ENCODE measurements around the gene PMPCB. TPM values are rescaled to one million over a fixed set of nuclear protein-coding genes. Genes with fewer than 3 reads are reported as not detected.

Gene PMPCB
- total and polyA plus RNA-seq, 10 of the 15 experiments (the other 5 are each of a cell fraction or from before 2014, with no cell fraction given) = 70.3 to 163 (median 102) TPM

GRCh38 chr7:103296901-103297836, at the start of gene PMPCB (continued):
- TF ChIP-seq SIX5 (IDR thresholded peaks at IDR 0.05; ENCODE audit: low read depth, low read length, severe bottlenecking) (peak; percentile 48), FOS (IDR thresholded peaks at IDR 0.05; ENCODE audit: borderline replicate concordance, extremely low read depth, insufficient read length) (no peak), E2F4 (IDR thresholded peaks at IDR 0.05; ENCODE audit: low read depth, low read length) (no peak), ZSCAN29 (IDR thresholded peaks at IDR 0.05) (no peak), TAF1 (IDR thresholded peaks at IDR 0.05; ENCODE audit: borderline replicate concordance, low read depth, low read length) (peak; percentile 94), NR2C2 (IDR thresholded peaks at IDR 0.05; ENCODE audit: borderline replicate concordance, control insufficient read depth, insufficient read length, low read depth) (peak; percentile 91), BACH1 (IDR thresholded peaks at IDR 0.05; ENCODE audit: borderline replicate concordance) (no peak), STAT1 (conservative IDR thresholded peaks at IDR 0.05) (no peak), RAD21 (IDR thresholded peaks at IDR 0.05; ENCODE audit: insufficient read depth, low read depth, low read length) (peak; percentile 79), EGR1 (IDR thresholded peaks at IDR 0.05; ENCODE audit: borderline replicate concordance in 1 of 2, low read depth in 2 of 2, low read length in 2 of 2) (no peak), EED (IDR thresholded peaks at IDR 0.05; ENCODE audit: low read depth) (no peak), PBX3 (IDR thresholded peaks at IDR 0.05; ENCODE audit: insufficient replicate concordance, low read depth, low read length) (no peak), HDAC6 (IDR thresholded peaks at IDR 0.05; ENCODE audit: unreplicated experiment) (no peak), GATAD2B (conservative IDR thresholded peaks at IDR 0.05; ENCODE audit: low read depth) (0 out of 2 replicates have a peak, but pooled peaks have one; percentile 43), MXI1 (IDR thresholded peaks at IDR 0.05; ENCODE audit: low read depth, low read length) (0 out of 2 replicates have a peak, but pooled peaks have one; percentile 52), CREB1 (IDR thresholded peaks at IDR 0.05; ENCODE audit: low read depth) (peak; percentile 35), EP300 (IDR thresholded peaks at IDR 0.05; ENCODE audit: borderline replicate concordance in 1 of 2, control insufficient read depth in 1 of 2, low read depth in 2 of 2, low read length in 2 of 2) (no peak), RELA (IDR thresholded peaks at IDR 0.05; ENCODE audit: borderline replicate concordance, partially characterized antibody) (peak; percentile 76), STAT3 (IDR thresholded peaks at IDR 0.05; ENCODE audit: low read depth, low read length) (no peak), ZBED1 (IDR thresholded peaks at IDR 0.05; ENCODE audit: borderline replicate concordance) (no peak), MTA2 (IDR thresholded peaks at IDR 0.05; ENCODE audit: low read depth) (peak; percentile 90), PML (IDR thresholded peaks at IDR 0.05; ENCODE audit: low read length) (no peak), EZH2 (IDR thresholded peaks at IDR 0.05; ENCODE audit: borderline replicate concordance, control insufficient read depth, low read depth, low read length) (no peak), PAX5 (IDR thresholded peaks at IDR 0.05; ENCODE audit: borderline replicate concordance, low read depth, low read length) (no peak), GABPA (IDR thresholded peaks at IDR 0.05; ENCODE audit: low read depth) (peak; percentile 95), CEBPB (IDR thresholded peaks at IDR 0.05; ENCODE audit: borderline replicate concordance in 1 of 2, low read depth in 2 of 2, low read length in 2 of 2) (no peak), NFYB (IDR thresholded peaks at IDR 0.05; ENCODE audit: insufficient read depth, low read depth, low read length) (no peak)

Data from GM12878 (cell line).